WTC11 (cell line): ENCODE results near the gene PLXNA2. TPM values are rescaled to one million over a fixed set of nuclear protein-coding genes. Genes with fewer than 3 reads are reported as not detected.

Experiments
- ATAC-seq: fragments of 200-7000 bp; cut with Tn5 transposase; 2 replicates; pipeline ENCODE4 v1.10.0; 2021; ENCODE audit warnings: mild to moderate bottlenecking, moderate library complexity
- CTCF ChIA-PET: fragments of 300-600 bp; sonication (Branson Sonifier 250); formaldehyde crosslinking; loops from one replicate; lab custom pipeline; 2021; ENCODE audit warnings: antibody characterized with exemption; lab: Charles Lee
- POLR2A ChIA-PET: fragments of 350-600 bp; sonication (Branson Sonifier 250); formaldehyde crosslinking; loops from one replicate; lab custom pipeline; 2021; ENCODE audit warnings: antibody characterized with exemption; lab: Charles Lee
- DNase-seq: peaks from one replicate; pipeline ENCODE4 v3.0.0; 2021; ENCODE audit warnings: low spot score
- H3K27ac Mint-ChIP-seq: 2 replicates; pipeline ENCODE4 v1.8.0; 2021; ENCODE audit warnings: mixed read lengths
- H3K27me3 Mint-ChIP-seq: 2 replicates; pipeline ENCODE4 v1.8.0; 2021; ENCODE audit warnings: low read depth, mild to moderate bottlenecking, moderate library complexity, mixed read lengths
- H3K36me3 Mint-ChIP-seq: 2 replicates; pipeline ENCODE4 v1.8.0; 2021; ENCODE audit warnings: mixed read lengths
- H3K4me1 Mint-ChIP-seq: 2 replicates; pipeline ENCODE4 v1.8.0; 2022; ENCODE audit warnings: mixed read lengths
- H3K4me3 Mint-ChIP-seq: 2 replicates; pipeline ENCODE4 v1.8.0; 2021; ENCODE audit warnings: mild to moderate bottlenecking, moderate library complexity, mixed read lengths
- H3K9me3 Mint-ChIP-seq: 2 replicates; pipeline ENCODE4 v1.8.0; 2021; ENCODE audit warnings: mixed read lengths
- FOXP4 ChIP-seq: sonication (generic); formaldehyde crosslinking; IDR thresholded peaks from 2 replicates; pipeline ENCODE4 v1.8.0; 2022; ENCODE audit warnings: mild to moderate bottlenecking, missing genetic modification reagents
- MLX ChIP-seq: sonication (generic); formaldehyde crosslinking; IDR thresholded peaks from 2 replicates; pipeline ENCODE4 v1.8.1; 2023; ENCODE audit warnings: mild to moderate bottlenecking, missing genetic modification reagents, moderate library complexity
- PRRX2 ChIP-seq: fragments of 250-450 bp; sonication (Bioruptor Pico); IDR thresholded peaks from 2 replicates; pipeline ENCODE4 v1.8.0; 2021; ENCODE audit warnings: mild to moderate bottlenecking
- SMAD4 ChIP-seq: sonication (generic); formaldehyde crosslinking; IDR thresholded peaks from 2 replicates; pipeline ENCODE4 v1.8.0; 2022; ENCODE audit warnings: mild to moderate bottlenecking, missing genetic modification reagents
- TP53 ChIP-seq: sonication (generic); formaldehyde crosslinking; IDR thresholded peaks from 2 replicates; pipeline ENCODE4 v1.8.1; 2023; ENCODE audit warnings: mild to moderate bottlenecking, missing genetic modification reagents
- ZNF396 ChIP-seq: fragments of 250-450 bp; sonication (Bioruptor Pico); IDR thresholded peaks from 2 replicates; pipeline ENCODE4 v1.8.0; 2021; ENCODE audit warnings: mild to moderate bottlenecking, moderate library complexity, borderline replicate concordance
- ZNF532 ChIP-seq: fragments of 250-450 bp; sonication (Bioruptor Pico); IDR thresholded peaks from 2 replicates; pipeline ENCODE4 v1.9.0; 2021; ENCODE audit warnings: mild to moderate bottlenecking, borderline replicate concordance
- total RNA-seq: library from RNA; stranded (reverse); gene quantifications from 3 replicates; pipeline ENCODE4 v1.2.3, GENCODE V29; 2021
- TF ChIP-seq, protein P1 (sequence below): fragments of 200-600 bp; IDR thresholded peaks from 2 replicates; pipeline ENCODE4 v1.8.0; 2022; ENCODE audit warnings: antibody characterized with exemption
- TF ChIP-seq, protein P2 (sequence below): sonication (generic); formaldehyde crosslinking; IDR thresholded peaks from 2 replicates; pipeline ENCODE4 v1.8.0; 2022; ENCODE audit warnings: missing genetic modification reagents

Gene PLXNA2
- total RNA-seq, 1 experiment from 2014 or later, result 4.2 TPM

DNA sequence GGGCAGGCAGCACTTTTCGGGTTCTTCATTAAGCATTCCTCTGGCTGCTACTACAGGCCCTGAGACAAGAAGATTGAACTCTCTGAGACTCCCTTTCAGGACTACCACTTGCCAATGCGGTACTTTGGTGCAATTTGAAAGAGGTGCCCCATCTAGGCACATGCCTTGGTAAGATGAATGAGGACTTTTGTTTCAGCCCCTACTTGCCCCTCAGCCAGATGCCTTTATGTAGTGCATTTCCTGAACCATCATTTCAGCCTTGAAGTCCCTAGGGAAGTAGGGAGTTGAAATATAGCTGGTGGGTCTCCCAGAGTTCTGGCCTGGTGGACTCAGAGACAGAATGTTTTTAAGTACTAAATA, 123.8 kb downstream of the PLXNA2 start (continued):
- TF ChIP-seq, protein P1, sequence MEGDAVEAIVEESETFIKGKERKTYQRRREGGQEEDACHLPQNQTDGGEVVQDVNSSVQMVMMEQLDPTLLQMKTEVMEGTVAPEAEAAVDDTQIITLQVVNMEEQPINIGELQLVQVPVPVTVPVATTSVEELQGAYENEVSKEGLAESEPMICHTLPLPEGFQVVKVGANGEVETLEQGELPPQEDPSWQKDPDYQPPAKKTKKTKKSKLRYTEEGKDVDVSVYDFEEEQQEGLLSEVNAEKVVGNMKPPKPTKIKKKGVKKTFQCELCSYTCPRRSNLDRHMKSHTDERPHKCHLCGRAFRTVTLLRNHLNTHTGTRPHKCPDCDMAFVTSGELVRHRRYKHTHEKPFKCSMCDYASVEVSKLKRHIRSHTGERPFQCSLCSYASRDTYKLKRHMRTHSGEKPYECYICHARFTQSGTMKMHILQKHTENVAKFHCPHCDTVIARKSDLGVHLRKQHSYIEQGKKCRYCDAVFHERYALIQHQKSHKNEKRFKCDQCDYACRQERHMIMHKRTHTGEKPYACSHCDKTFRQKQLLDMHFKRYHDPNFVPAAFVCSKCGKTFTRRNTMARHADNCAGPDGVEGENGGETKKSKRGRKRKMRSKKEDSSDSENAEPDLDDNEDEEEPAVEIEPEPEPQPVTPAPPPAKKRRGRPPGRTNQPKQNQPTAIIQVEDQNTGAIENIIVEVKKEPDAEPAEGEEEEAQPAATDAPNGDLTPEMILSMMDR, result no peak

DNA sequence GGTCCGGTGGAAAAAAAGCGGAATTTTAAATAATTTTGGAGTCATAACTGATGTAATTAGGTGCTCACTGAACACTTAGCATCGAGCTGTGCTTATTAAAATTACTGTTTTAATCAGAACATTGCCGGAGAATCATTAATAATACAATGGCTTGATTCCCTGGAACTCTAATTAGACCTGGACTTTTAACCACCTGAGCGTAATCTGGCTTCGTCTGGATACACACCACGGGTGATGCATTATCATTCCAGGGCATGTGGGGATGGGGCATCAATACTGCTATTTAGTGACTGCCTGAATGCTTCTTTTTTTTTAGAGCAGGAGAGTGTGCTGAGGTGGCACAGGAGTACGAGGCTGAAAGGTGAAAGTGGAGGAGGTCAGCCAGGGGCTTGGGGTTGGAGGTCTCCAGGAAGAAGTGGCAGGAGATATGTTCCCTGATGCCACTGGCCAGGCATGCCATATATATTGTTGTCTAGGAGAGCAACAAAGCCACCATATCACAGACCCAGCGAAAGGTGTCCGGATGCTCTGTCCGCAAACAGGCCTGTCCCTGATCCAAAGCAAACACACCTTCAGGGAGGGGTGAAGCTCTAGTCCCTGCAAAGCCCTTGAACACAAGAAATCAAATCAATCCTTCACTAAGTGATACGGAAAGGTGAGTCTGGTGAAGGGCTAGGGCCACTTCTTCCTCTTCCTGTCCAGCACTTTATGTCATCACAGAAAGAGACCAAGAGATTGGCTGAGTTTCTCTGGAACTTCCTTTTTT, 125.2 kb downstream of the PLXNA2 start:
- no peak for DNase-seq
- no peak for ATAC-seq
- no peak for TF ChIP-seq ZNF532 (CRISPR knock-in tag)
- no peak for TF ChIP-seq MLX
- TF ChIP-seq ZNF396 (CRISPR knock-in tag), result no peak
- TF ChIP-seq TP53, result no peak
- Mint-ChIP-seq H3K4me3 (no peak overlapping the region), H3K27me3 (no peaks in the 10 kb centered on the region), H3K36me3 (no peaks in the 10 kb centered on the region), H3K9me3 (no peaks in the 10 kb centered on the region), H3K4me1 (peaks cover 7% of the 10 kb centered on the region), H3K27ac (no peak overlapping the region)
- ChIA-PET POLR2A (no interaction called here), CTCF (interaction anchor here (1.4 to 1.9 kb wide), 2 partner anchors 13 to 97 kb away, joined by 6 to 24 read pairs; no protein-coding TSS in a partner anchor)

- TF ChIP-seq FOXP4 (CRISPR knock-in tag) (no peak), SMAD4 (CRISPR knock-in tag) (no peak), PRRX2 (CRISPR knock-in tag) (no peak)
- TF ChIP-seq, protein P2, sequence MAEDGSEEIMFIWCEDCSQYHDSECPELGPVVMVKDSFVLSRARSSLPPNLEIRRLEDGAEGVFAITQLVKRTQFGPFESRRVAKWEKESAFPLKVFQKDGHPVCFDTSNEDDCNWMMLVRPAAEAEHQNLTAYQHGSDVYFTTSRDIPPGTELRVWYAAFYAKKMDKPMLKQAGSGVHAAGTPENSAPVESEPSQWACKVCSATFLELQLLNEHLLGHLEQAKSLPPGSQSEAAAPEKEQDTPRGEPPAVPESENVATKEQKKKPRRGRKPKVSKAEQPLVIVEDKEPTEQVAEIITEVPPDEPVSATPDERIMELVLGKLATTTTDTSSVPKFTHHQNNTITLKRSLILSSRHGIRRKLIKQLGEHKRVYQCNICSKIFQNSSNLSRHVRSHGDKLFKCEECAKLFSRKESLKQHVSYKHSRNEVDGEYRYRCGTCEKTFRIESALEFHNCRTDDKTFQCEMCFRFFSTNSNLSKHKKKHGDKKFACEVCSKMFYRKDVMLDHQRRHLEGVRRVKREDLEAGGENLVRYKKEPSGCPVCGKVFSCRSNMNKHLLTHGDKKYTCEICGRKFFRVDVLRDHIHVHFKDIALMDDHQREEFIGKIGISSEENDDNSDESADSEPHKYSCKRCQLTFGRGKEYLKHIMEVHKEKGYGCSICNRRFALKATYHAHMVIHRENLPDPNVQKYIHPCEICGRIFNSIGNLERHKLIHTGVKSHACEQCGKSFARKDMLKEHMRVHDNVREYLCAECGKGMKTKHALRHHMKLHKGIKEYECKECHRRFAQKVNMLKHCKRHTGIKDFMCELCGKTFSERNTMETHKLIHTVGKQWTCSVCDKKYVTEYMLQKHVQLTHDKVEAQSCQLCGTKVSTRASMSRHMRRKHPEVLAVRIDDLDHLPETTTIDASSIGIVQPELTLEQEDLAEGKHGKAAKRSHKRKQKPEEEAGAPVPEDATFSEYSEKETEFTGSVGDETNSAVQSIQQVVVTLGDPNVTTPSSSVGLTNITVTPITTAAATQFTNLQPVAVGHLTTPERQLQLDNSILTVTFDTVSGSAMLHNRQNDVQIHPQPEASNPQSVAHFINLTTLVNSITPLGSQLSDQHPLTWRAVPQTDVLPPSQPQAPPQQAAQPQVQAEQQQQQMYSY (CRISPR knock-in tag), result no peak
- DNase-seq (no peak), ATAC-seq (no peak)
- no peaks in the 10 kb centered on the region for H3K36me3 Mint-ChIP-seq
- CTCF ChIA-PET, result interaction anchor here (0.9 kb wide), 1 partner anchor 134 kb away, joined by 3 read pairs; no protein-coding TSS in a partner anchor
- H3K4me3 Mint-ChIP-seq, result no peak overlapping the region
- H3K9me3 Mint-ChIP-seq, result no peaks in the 10 kb centered on the region
- H3K27ac Mint-ChIP-seq, result no peak overlapping the region
- peaks cover 7% of the 10 kb centered on the region for H3K4me1 Mint-ChIP-seq
- no peaks in the 10 kb centered on the region for H3K27me3 Mint-ChIP-seq
- POLR2A ChIA-PET, result no interaction called here
These were observed 125.9 kb downstream of the PLXNA2 start for GRCh38 chr1:208118306-208118705.
